Activated naive CD8-positive, alpha-beta T cell treated with anti-CD3 and anti-CD28 coated beads, Interleukin-2, amount 50 U/mL, for 24 hours (primary cell): ENCODE results near the gene MS4A3.
"Not testable (repeated sequence)": the region's sequence is repeated elsewhere in the genome, so short reads cannot be mapped to it uniquely, and the experiment has no call there.

Experiments used
- ATAC-seq: fragments of 150-1000 bp; cut with Tn5 transposase; one replicate; pipeline ENCODE4 v1.10.0; 2021
- DNase-seq: peaks from one replicate; pipeline ENCODE4 v3.0.0; 2021
- H3K27ac Mint-ChIP-seq: one replicate; pipeline ENCODE4 v1.8.0; 2021; ENCODE audit warnings: mild to moderate bottlenecking, mixed read lengths
- H3K27me3 Mint-ChIP-seq: one replicate; pipeline ENCODE4 v1.8.0; 2021; ENCODE audit warnings: mixed read lengths
- H3K36me3 Mint-ChIP-seq: one replicate; pipeline ENCODE4 v1.8.0; 2021; ENCODE audit warnings: low read depth, mixed read lengths
- H3K4me1 Mint-ChIP-seq: one replicate; pipeline ENCODE4 v1.8.0; 2021; ENCODE audit warnings: mixed read lengths
- H3K4me3 Mint-ChIP-seq: one replicate; pipeline ENCODE4 v1.8.0; 2021; ENCODE audit warnings: mild to moderate bottlenecking, moderate library complexity, mixed read lengths
- H3K9me3 Mint-ChIP-seq: one replicate; pipeline ENCODE4 v1.8.0; 2021; ENCODE audit warnings: mixed read lengths

MS4A3 gene

GRCh38 chr11:60077216-60077817 is 20.9 kb downstream of the MS4A3 start:
- DNase-seq (no peak), ATAC-seq (no peak)
- H3K9me3 Mint-ChIP-seq = peaks cover 17% of the 10 kb centered on the region
- no peaks in the 10 kb centered on the region for H3K27me3 Mint-ChIP-seq
- H3K4me1 Mint-ChIP-seq = no peaks in the 10 kb centered on the region
- no peaks in the 10 kb centered on the region for H3K36me3 Mint-ChIP-seq
- no peak overlapping the region for H3K27ac Mint-ChIP-seq
- no peak overlapping the region for H3K4me3 Mint-ChIP-seq

- Mint-ChIP-seq H3K27ac (no peak overlapping the region), H3K9me3 (peaks cover 17% of the 10 kb centered on the region), H3K4me1 (no peaks in the 10 kb centered on the region), H3K36me3 (no peaks in the 10 kb centered on the region), H3K27me3 (no peaks in the 10 kb centered on the region), H3K4me3 (no peak overlapping the region)
- DNase-seq (no peak), ATAC-seq (no peak)
These were observed 21.5 kb downstream of the MS4A3 start for GRCh38 chr11:60077981-60078380.

- H3K4me1 Mint-ChIP-seq = no peaks in the 10 kb centered on the region
- peaks cover 17% of the 10 kb centered on the region for H3K9me3 Mint-ChIP-seq
- no peaks in the 10 kb centered on the region for H3K27me3 Mint-ChIP-seq
- DNase-seq (no peak), ATAC-seq (no peak)
- no peaks in the 10 kb centered on the region for H3K36me3 Mint-ChIP-seq
- H3K4me3 Mint-ChIP-seq = no peak overlapping the region
- H3K27ac Mint-ChIP-seq = no peak overlapping the region
These were observed 22.3 kb downstream of the MS4A3 start for GRCh38 chr11:60078745-60079144.

- H3K27ac Mint-ChIP-seq = no peak overlapping the region
- H3K27me3 Mint-ChIP-seq = peaks cover 12% of the 10 kb centered on the region
- no peaks in the 10 kb centered on the region for H3K4me1 Mint-ChIP-seq
- no peaks in the 10 kb centered on the region for H3K36me3 Mint-ChIP-seq
- ATAC-seq (no peak), DNase-seq (no peak)
- no peak overlapping the region for H3K4me3 Mint-ChIP-seq
- peaks cover 17% of the 10 kb centered on the region for H3K9me3 Mint-ChIP-seq
These were observed 24.1 kb downstream of the MS4A3 start for GRCh38 chr11:60080535-60080934.

- Mint-ChIP-seq H3K36me3 (no peaks in the 10 kb centered on the region), H3K9me3 (peaks cover 4% of the 10 kb centered on the region), H3K27ac (no peak overlapping the region), H3K4me3 (no peak overlapping the region), H3K27me3 (peaks cover 23% of the 10 kb centered on the region), H3K4me1 (no peaks in the 10 kb centered on the region)
- DNase-seq (no peak), ATAC-seq (no peak)
These were observed 28.3 kb downstream of the MS4A3 start for GRCh38 chr11:60084631-60085273.

- ATAC-seq (no peak), DNase-seq (no peak)
- Mint-ChIP-seq H3K27ac (no peak overlapping the region), H3K4me1 (no peaks in the 10 kb centered on the region), H3K4me3 (no peak overlapping the region), H3K36me3 (no peaks in the 10 kb centered on the region), H3K27me3 (peaks cover 23% of the 10 kb centered on the region), H3K9me3 (no peaks in the 10 kb centered on the region)
These were observed 29.4 kb downstream of the MS4A3 start for GRCh38 chr11:60085909-60086308.

GRCh38 chr11:60087239-60087638 is 30.8 kb downstream of the MS4A3 start:
- Mint-ChIP-seq H3K27ac (no peak overlapping the region), H3K27me3 (peaks cover 23% of the 10 kb centered on the region), H3K4me1 (no peaks in the 10 kb centered on the region), H3K9me3 (no peaks in the 10 kb centered on the region), H3K36me3 (no peaks in the 10 kb centered on the region), H3K4me3 (no peak overlapping the region)
- ATAC-seq (no peak), DNase-seq (no peak)

- no peak for DNase-seq
- Mint-ChIP-seq H3K4me1 (no peaks in the 10 kb centered on the region), H3K4me3 (no peak within 1 kb of the TSS), H3K27ac (no peak within 1 kb of the TSS), H3K36me3 (no peaks in the 10 kb centered on the region), H3K27me3 (peaks cover 23% of the 10 kb centered on the region), H3K9me3 (no peaks in the 10 kb centered on the region)
- no peak for ATAC-seq
These were observed 31.9 kb downstream of the MS4A3 start, which contains the start of gene MS4A2 for GRCh38 chr11:60088364-60088763. Gene MS4A2, plus strand, starts transcription at chr11:60088664. Its CDS starts 102 bp downstream, at chr11:60088766.

GRCh38 chr11:60095477-60096120 is 39.1 kb downstream of the MS4A3 start:
- no peaks in the 10 kb centered on the region for H3K36me3 Mint-ChIP-seq
- no peak overlapping the region for H3K4me3 Mint-ChIP-seq
- DNase-seq (no peak), ATAC-seq (no peak)
- no peaks in the 10 kb centered on the region for H3K9me3 Mint-ChIP-seq
- no peaks in the 10 kb centered on the region for H3K27me3 Mint-ChIP-seq
- H3K27ac Mint-ChIP-seq = no peak overlapping the region
- H3K4me1 Mint-ChIP-seq = no peaks in the 10 kb centered on the region

GRCh38 chr11:60097189-60097588 is 40.7 kb downstream of the MS4A3 start:
- H3K9me3 Mint-ChIP-seq = no peaks in the 10 kb centered on the region
- H3K4me3 Mint-ChIP-seq = no peak overlapping the region
- DNase-seq = no peak
- ATAC-seq = no peak
- H3K4me1 Mint-ChIP-seq = no peaks in the 10 kb centered on the region
- no peaks in the 10 kb centered on the region for H3K27me3 Mint-ChIP-seq
- no peaks in the 10 kb centered on the region for H3K36me3 Mint-ChIP-seq
- no peak overlapping the region for H3K27ac Mint-ChIP-seq

GRCh38 chr11:60098508-60098907 is 42.0 kb downstream of the MS4A3 start:
- H3K36me3 Mint-ChIP-seq = no peaks in the 10 kb centered on the region

GRCh38 chr11:60100516-60100915 is 44.1 kb downstream of the MS4A3 start:
- Mint-ChIP-seq H3K36me3 (no peaks in the 10 kb centered on the region), H3K27ac (no peak overlapping the region), H3K4me3 (no peak overlapping the region), H3K27me3 (no peaks in the 10 kb centered on the region), H3K9me3 (no peaks in the 10 kb centered on the region), H3K4me1 (no peaks in the 10 kb centered on the region)
- ATAC-seq (no peak), DNase-seq (no peak)

More at GRCh38 chr11:60098508-60098907, 42.0 kb downstream of the MS4A3 start:
- Mint-ChIP-seq H3K4me3 (no peak overlapping the region), H3K27me3 (no peaks in the 10 kb centered on the region), H3K9me3 (no peaks in the 10 kb centered on the region), H3K27ac (no peak overlapping the region), H3K4me1 (no peaks in the 10 kb centered on the region)
- no peak for DNase-seq
- ATAC-seq = no peak

- not testable (repeated sequence) for H3K4me1 Mint-ChIP-seq, H3K9me3 Mint-ChIP-seq, H3K27me3 Mint-ChIP-seq, H3K27ac Mint-ChIP-seq, DNase-seq, H3K4me3 Mint-ChIP-seq, ATAC-seq, H3K36me3 Mint-ChIP-seq
These were observed 44.9 kb downstream of the MS4A3 start for GRCh38 chr11:60101368-60101767.

GRCh38 chr11:60104471-60105115 is 48.1 kb downstream of the MS4A3 start:
- H3K36me3 Mint-ChIP-seq, H3K4me1 Mint-ChIP-seq, H3K9me3 Mint-ChIP-seq, H3K27me3 Mint-ChIP-seq, H3K4me3 Mint-ChIP-seq, ATAC-seq, DNase-seq, H3K27ac Mint-ChIP-seq: not testable (repeated sequence)

GRCh38 chr11:60108631-60109030 is 52.2 kb downstream of the MS4A3 start:
- not testable (repeated sequence) for H3K9me3 Mint-ChIP-seq, H3K4me1 Mint-ChIP-seq, H3K36me3 Mint-ChIP-seq, H3K27ac Mint-ChIP-seq, H3K27me3 Mint-ChIP-seq, H3K4me3 Mint-ChIP-seq, ATAC-seq, DNase-seq
